ENCODE data around the gene ABCG8.

Gene ABCG8

GRCh38 chr2:43838560-43839267, at the start of gene ABCG8, which contains the start of gene ABCG5:
ABCG8 (plus strand) TSS chr2:43838971; CDS start chr2:43839054, 83 bp downstream.
ABCG5 (minus strand) TSS chr2:43838839; CDS start chr2:43838679, 160 bp downstream.
- no peak for DNase-seq

GRCh38 chr2:43790147-43790546, 48.6 kb upstream of the ABCG8 start:
- DNase-seq = no peak

- no peak for DNase-seq
These were observed 47.6 kb upstream of the ABCG8 start for GRCh38 chr2:43791035-43791765.

GRCh38 chr2:43792653-43793052, 46.1 kb upstream of the ABCG8 start:
- no peak for DNase-seq

GRCh38 chr2:43794956-43795355, 43.8 kb upstream of the ABCG8 start:
- no peak for DNase-seq

- DNase-seq = no peak
These were observed 42.6 kb upstream of the ABCG8 start for GRCh38 chr2:43796206-43796605.

- DNase-seq = no peak
These were observed 40.5 kb upstream of the ABCG8 start for GRCh38 chr2:43798300-43798699.

GRCh38 chr2:43800894-43801293, 37.9 kb upstream of the ABCG8 start:
- DNase-seq = no peak

- DNase-seq = no peak
These were observed 36.6 kb upstream of the ABCG8 start for GRCh38 chr2:43802135-43802534.

- no peak for DNase-seq
These were observed 35.7 kb upstream of the ABCG8 start for GRCh38 chr2:43803113-43803512.

- no peak for DNase-seq
These were observed 32.1 kb upstream of the ABCG8 start for GRCh38 chr2:43806719-43807031.

GRCh38 chr2:43810452-43810851, 28.3 kb upstream of the ABCG8 start:
- no peak for DNase-seq

GRCh38 chr2:43810888-43811287, 27.9 kb upstream of the ABCG8 start:
- DNase-seq = no peak

GRCh38 chr2:43812006-43812405, 26.8 kb upstream of the ABCG8 start:
- DNase-seq = no peak

GRCh38 chr2:43812947-43813346, 25.8 kb upstream of the ABCG8 start:
- DNase-seq = no peak

- no peak for DNase-seq
These were observed 24.1 kb upstream of the ABCG8 start for GRCh38 chr2:43814711-43815110.

GRCh38 chr2:43818761-43819160, 20.0 kb upstream of the ABCG8 start:
- DNase-seq = no peak

GRCh38 chr2:43819491-43820163, 19.1 kb upstream of the ABCG8 start:
- no peak for DNase-seq

GRCh38 chr2:43822839-43823238, 15.9 kb upstream of the ABCG8 start:
- DNase-seq = no peak

- no peak for DNase-seq
These were observed 15.0 kb upstream of the ABCG8 start for GRCh38 chr2:43823751-43824150.

- no peak for DNase-seq
These were observed 14.3 kb upstream of the ABCG8 start for GRCh38 chr2:43824512-43824911.

GRCh38 chr2:43824951-43825493, 13.7 kb upstream of the ABCG8 start:
- no peak for DNase-seq

GRCh38 chr2:43825841-43826240, 12.9 kb upstream of the ABCG8 start:
- no peak for DNase-seq

Data from stimulated activated CD4-positive, alpha-beta T cell treated with anti-CD3 and anti-CD28 coated beads, Interleukin-12 subunit alpha, Interleukin-12 subunit beta, amount 100 ng/mL, for 4 hours (primary cell).